IPS-NIHi7 (cell line): ENCODE data around the gene NPIPA1.
"Not testable (repeated sequence)": the region's sequence is repeated elsewhere in the genome, so short reads cannot be mapped to it uniquely, and the experiment has no call there.

Source experiments
- DNase-seq: peaks from one replicate; pipeline ENCODE4 v3.0.0; 2012; ENCODE audit warnings: mixed read lengths; ENCODE audit errors: extremely low spot score

Gene NPIPA1

GRCh38 chr16:14976971-14977736 is 39.9 kb downstream of the NPIPA1 start:
- DNase-seq: not testable (repeated sequence)

- DNase-seq: not testable (repeated sequence)
These were observed 41.0 kb downstream of the NPIPA1 start for GRCh38 chr16:14978281-14978680.

- not testable (repeated sequence) for DNase-seq
These were observed 41.7 kb downstream of the NPIPA1 start for GRCh38 chr16:14978908-14979307.

GRCh38 chr16:14981234-14981633 is 44.0 kb downstream of the NPIPA1 start:
- DNase-seq: not testable (repeated sequence)

- not testable (repeated sequence) for DNase-seq
These were observed 45.3 kb downstream of the NPIPA1 start for GRCh38 chr16:14982521-14982920.

GRCh38 chr16:14988092-14988491 is 50.8 kb downstream of the NPIPA1 start:
- DNase-seq: not testable (repeated sequence)

- not testable (repeated sequence) for DNase-seq
These were observed 51.5 kb downstream of the NPIPA1 start for GRCh38 chr16:14988661-14989191.

GRCh38 chr16:14989291-14990281 is 52.3 kb downstream of the NPIPA1 start:
- peak; percentile 75 for DNase-seq

- not testable (repeated sequence) for DNase-seq
These were observed 56.3 kb downstream of the NPIPA1 start for GRCh38 chr16:14993277-14994151.

GRCh38 chr16:14996702-14997101 is 59.5 kb downstream of the NPIPA1 start:
- not testable (repeated sequence) for DNase-seq

GRCh38 chr16:14998300-14998699 is 61.1 kb downstream of the NPIPA1 start:
- not testable (repeated sequence) for DNase-seq

GRCh38 chr16:14999845-15000244 is 62.6 kb downstream of the NPIPA1 start:
- not testable (repeated sequence) for DNase-seq
